Activated CD4-positive, CD25-positive, alpha-beta regulatory T cell treated with anti-CD3 and anti-CD28 coated beads, Interleukin-2, amount 50 U/mL, for 24 hours (primary cell): ENCODE data around the gene RPS17.
"Not testable (repeated sequence)": the region's sequence is repeated elsewhere in the genome, so short reads cannot be mapped to it uniquely, and the experiment has no call there.

Experiments used
- ATAC-seq, 2 donors: fragments of 150-1000 bp; cut with Tn5 transposase; one replicate each; pipeline ENCODE4 v1.10.0; 2021; ENCODE audit warnings: mild to moderate bottlenecking in 1 of 2, moderate library complexity in 1 of 2

Gene RPS17

GRCh38 chr15:82545002-82545401 is 4.7 kb upstream of the RPS17 start:
- no peak for ATAC-seq

- no peak for ATAC-seq
Measured at GRCh38 chr15:82544431-82544830, 4.2 kb upstream of the RPS17 start.

GRCh38 chr15:82543160-82543559 is 2.9 kb upstream of the RPS17 start:
- ATAC-seq, result no peak

- no peak for ATAC-seq
Measured at GRCh38 chr15:82540984-82541431, 751 bp upstream of the RPS17 start.

- ATAC-seq, result no peak
Measured at GRCh38 chr15:82539691-82540054, 584 bp downstream of the RPS17 start.

GRCh38 chr15:82538961-82539690 is 1.1 kb downstream of the RPS17 start:
- ATAC-seq, result no peak

- no peak for ATAC-seq
Measured at GRCh38 chr15:82537351-82537908, 2.8 kb downstream of the RPS17 start.

- ATAC-seq, result no peak
Measured at GRCh38 chr15:82536409-82537350, 3.6 kb downstream of the RPS17 start.

- no peak for ATAC-seq
Measured at GRCh38 chr15:82535566-82536408, 4.5 kb downstream of the RPS17 start.

- ATAC-seq, result not testable (repeated sequence)
Measured at GRCh38 chr15:82535151-82535550, 5.1 kb downstream of the RPS17 start.

- ATAC-seq, result not testable (repeated sequence)
Measured at GRCh38 chr15:82534457-82534861, 5.8 kb downstream of the RPS17 start.

GRCh38 chr15:82533801-82534200 is 6.5 kb downstream of the RPS17 start:
- ATAC-seq, result no peak

- ATAC-seq, result no peak
Measured at GRCh38 chr15:82532991-82533481, 7.2 kb downstream of the RPS17 start.

GRCh38 chr15:82532383-82532990 is 7.8 kb downstream of the RPS17 start:
- no peak for ATAC-seq

- no peak for ATAC-seq
Measured at GRCh38 chr15:82531496-82532382, 8.5 kb downstream of the RPS17 start.

- peak; percentile 78 to 80 for ATAC-seq
Measured at GRCh38 chr15:82530606-82531379, 9.5 kb downstream of the RPS17 start.

GRCh38 chr15:82530006-82530405 is 10.3 kb downstream of the RPS17 start:
- no peak for ATAC-seq

GRCh38 chr15:82513587-82513986 is 26.7 kb downstream of the RPS17 start:
- not testable (repeated sequence) for ATAC-seq

GRCh38 chr15:82507693-82508092 is 32.6 kb downstream of the RPS17 start:
- ATAC-seq, result not testable (repeated sequence)

- ATAC-seq, result not testable (repeated sequence)
Measured at GRCh38 chr15:82507087-82507486, 33.2 kb downstream of the RPS17 start.
